ENCODE data around the gene AZI2. TPM values are rescaled to one million over a fixed set of nuclear protein-coding genes. Genes with fewer than 3 reads are reported as not detected.

Gene AZI2
- total RNA-seq, 1 donor from 2014 or later = 79.4 TPM

DNA sequence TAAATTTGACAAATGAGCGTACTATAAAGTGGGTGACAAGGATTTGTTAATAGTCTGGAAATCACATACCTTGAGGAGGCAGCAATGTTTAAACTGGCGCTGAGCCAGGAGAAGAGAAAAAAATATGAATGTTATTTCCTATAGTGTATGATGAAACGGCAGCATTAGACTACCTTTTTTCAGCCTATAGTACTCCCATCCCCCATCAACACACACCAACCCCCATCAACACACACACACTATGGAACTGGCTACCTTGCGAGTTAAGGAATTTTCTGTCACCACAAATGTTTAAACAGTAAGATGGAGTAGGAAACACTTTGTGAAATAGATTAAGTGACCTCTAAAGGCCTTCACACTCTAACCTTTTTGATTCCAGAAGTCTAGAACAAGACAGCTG lies 46.9 kb downstream of the AZI2 start:
- TF ChIP-seq CTCF (IDR thresholded peaks at IDR 0.05) = no peak
- peaks cover 26% of the 10 kb centered on the region for H3K4me1 Mint-ChIP-seq (ENCODE audit: low read depth)
- DNase-seq (ENCODE audit: low spot score) = no peak
- H3K27me3 Mint-ChIP-seq (ENCODE audit: low read depth) = no peaks in the 10 kb centered on the region
- peaks cover 1% of the 10 kb centered on the region for H3K36me3 Mint-ChIP-seq (ENCODE audit: low read depth)
- H3K27ac Mint-ChIP-seq (ENCODE audit: unreplicated experiment) = no peak overlapping the region
- no peak overlapping the region for H3K4me3 Mint-ChIP-seq (ENCODE audit: unreplicated experiment)
- H3K9me3 Mint-ChIP-seq (ENCODE audit: low read depth) = no peaks in the 10 kb centered on the region

- Mint-ChIP-seq H3K27ac (ENCODE audit: unreplicated experiment) (no peak overlapping the region), H3K4me1 (ENCODE audit: low read depth) (peaks cover 29% of the 10 kb centered on the region), H3K9me3 (ENCODE audit: low read depth) (no peaks in the 10 kb centered on the region), H3K27me3 (ENCODE audit: low read depth) (no peaks in the 10 kb centered on the region), H3K36me3 (ENCODE audit: low read depth) (peaks cover under 1% of the 10 kb centered on the region), H3K4me3 (ENCODE audit: unreplicated experiment) (no peak overlapping the region)
- DNase-seq (ENCODE audit: low spot score) = no peak
- TF ChIP-seq CTCF (IDR thresholded peaks at IDR 0.05) = no peak
Measured at GRCh38 chr3:28300345-28300962, 48.2 kb downstream of the AZI2 start.

GRCh38 chr3:28299705-28300104 lies 48.9 kb downstream of the AZI2 start:
- H3K4me1 Mint-ChIP-seq (ENCODE audit: low read depth) = peaks cover 29% of the 10 kb centered on the region
- TF ChIP-seq CTCF (IDR thresholded peaks at IDR 0.05) = no peak
- DNase-seq (ENCODE audit: low spot score) = no peak
- H3K27ac Mint-ChIP-seq (ENCODE audit: unreplicated experiment) = no peak overlapping the region
- no peaks in the 10 kb centered on the region for H3K27me3 Mint-ChIP-seq (ENCODE audit: low read depth)
- no peaks in the 10 kb centered on the region for H3K9me3 Mint-ChIP-seq (ENCODE audit: low read depth)
- no peak overlapping the region for H3K4me3 Mint-ChIP-seq (ENCODE audit: unreplicated experiment)
- no peaks in the 10 kb centered on the region for H3K36me3 Mint-ChIP-seq (ENCODE audit: low read depth)

DNA sequence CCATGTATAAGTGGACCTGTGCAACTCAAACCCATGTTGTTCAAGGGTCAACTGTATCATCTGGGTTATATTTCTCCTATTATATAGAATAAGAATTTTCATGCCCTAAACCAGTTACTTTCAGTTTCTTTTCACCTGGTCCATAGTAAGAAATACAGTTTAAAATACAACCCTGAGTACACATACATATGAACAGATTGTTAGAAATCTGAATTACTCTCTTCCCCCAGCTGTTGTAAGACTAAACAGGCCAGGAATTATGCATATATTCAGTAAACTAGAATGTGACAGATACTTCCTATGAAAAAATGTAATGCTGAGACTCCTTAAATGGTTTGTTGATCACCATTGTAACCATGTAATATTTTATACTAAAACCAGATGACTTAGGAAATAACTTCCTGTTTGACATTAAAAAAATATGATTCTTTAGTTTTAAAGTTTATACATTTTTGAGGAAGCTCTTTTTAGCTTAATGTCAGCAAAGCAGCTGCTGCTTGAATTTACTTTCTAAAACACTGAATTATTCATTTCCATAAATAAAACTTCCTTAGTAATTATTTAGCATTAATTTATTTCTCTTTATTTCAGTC lies 52.6 kb downstream of the AZI2 start:
- TF ChIP-seq CTCF (IDR thresholded peaks at IDR 0.05) = no peak
- H3K9me3 Mint-ChIP-seq (ENCODE audit: low read depth) = no peaks in the 10 kb centered on the region
- peaks cover 22% of the 10 kb centered on the region for H3K4me1 Mint-ChIP-seq (ENCODE audit: low read depth)
- no peak for DNase-seq (ENCODE audit: low spot score)
- no peak overlapping the region for H3K4me3 Mint-ChIP-seq (ENCODE audit: unreplicated experiment)
- peak overlapping the region; percentile 17 for H3K27ac Mint-ChIP-seq (ENCODE audit: unreplicated experiment)
- H3K36me3 Mint-ChIP-seq (ENCODE audit: low read depth) = no peaks in the 10 kb centered on the region
- no peaks in the 10 kb centered on the region for H3K27me3 Mint-ChIP-seq (ENCODE audit: low read depth)

DNA sequence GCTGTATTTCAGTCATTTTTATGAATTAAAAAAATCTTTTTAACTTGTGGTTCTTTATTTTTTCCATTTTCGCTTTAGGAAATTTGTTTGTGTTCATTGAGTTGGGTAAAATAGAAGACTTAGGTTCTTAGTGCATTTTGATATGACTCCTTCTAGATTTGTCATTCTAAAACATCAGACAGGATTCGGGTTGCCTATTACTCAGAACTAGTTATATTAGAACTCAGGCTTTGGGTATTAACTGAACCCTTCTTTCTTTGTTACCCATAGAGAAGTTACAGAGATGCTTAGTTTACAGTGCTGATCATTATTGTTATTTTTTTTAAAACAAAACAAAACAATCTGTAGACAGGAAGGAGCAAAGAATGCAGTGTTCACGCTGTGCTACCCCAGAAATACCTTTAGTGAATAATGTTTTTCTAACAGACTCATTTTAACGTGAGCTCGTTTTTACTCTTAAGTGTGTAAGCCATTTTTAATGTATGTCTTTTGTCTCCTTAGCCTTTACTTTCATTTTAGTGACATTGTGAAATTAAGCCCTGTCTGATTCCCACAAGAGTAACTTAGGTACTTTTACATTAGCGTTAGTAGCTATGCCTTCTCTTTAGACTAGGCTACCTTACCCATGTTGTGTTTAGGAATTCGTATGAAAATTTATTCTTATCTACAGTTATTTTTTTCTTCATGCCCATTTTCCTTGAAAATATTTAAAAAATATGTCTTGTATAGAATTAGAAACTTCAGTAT lies 53.8 kb downstream of the AZI2 start:
- H3K27ac Mint-ChIP-seq (ENCODE audit: unreplicated experiment) = no peak overlapping the region

More for the DNA sequence above, 53.8 kb downstream of the AZI2 start:
- no peaks in the 10 kb centered on the region for H3K27me3 Mint-ChIP-seq (ENCODE audit: low read depth)
- peaks cover 3% of the 10 kb centered on the region for H3K36me3 Mint-ChIP-seq (ENCODE audit: low read depth)
- H3K9me3 Mint-ChIP-seq (ENCODE audit: low read depth) = no peaks in the 10 kb centered on the region
- TF ChIP-seq CTCF (IDR thresholded peaks at IDR 0.05) = no peak
- no peak for DNase-seq (ENCODE audit: low spot score)
- H3K4me3 Mint-ChIP-seq (ENCODE audit: unreplicated experiment) = no peak overlapping the region
- H3K4me1 Mint-ChIP-seq (ENCODE audit: low read depth) = peaks cover 15% of the 10 kb centered on the region
